Lower lobe of right lung (tissue), 2 donors: Measurements from ENCODE around the gene MGST2. TPM values are rescaled to one million over a fixed set of nuclear protein-coding genes. Genes with fewer than 3 reads are reported as not detected.

ENCODE experiments used
- ATAC-seq, 2 donors: fragments of 200-7000 bp; cut with Tn5 transposase; one replicate each; pipeline ENCODE4 v1.9.1; 2020 to 2022; ENCODE audit warnings: mild to moderate bottlenecking in 2 of 2, moderate library complexity in 2 of 2
- DNase-seq: peaks from one replicate; pipeline ENCODE4 v3.0.0-alpha.2; 2020
- H3K27ac ChIP-seq: fragments of 200-600 bp; one replicate; pipeline ENCODE4 v1.8.0; 2022
- H3K27me3 ChIP-seq: fragments of 200-600 bp; one replicate; pipeline ENCODE4 v1.8.0; 2022; ENCODE audit warnings: low read depth
- H3K36me3 ChIP-seq: fragments of 200-600 bp; one replicate; pipeline ENCODE4 v1.8.0; 2022; ENCODE audit warnings: mild to moderate bottlenecking
- H3K4me1 ChIP-seq: fragments of 200-600 bp; one replicate; pipeline ENCODE4 v1.8.0; 2022
- H3K4me3 ChIP-seq: fragments of 200-600 bp; one replicate; pipeline ENCODE4 v1.8.0; 2022; ENCODE audit warnings: mild to moderate bottlenecking
- H3K9me3 ChIP-seq: fragments of 200-600 bp; one replicate; pipeline ENCODE4 v1.8.0; 2022
- intact Hi-C: fragments of 100-400 bp; cut with DNase I; formaldehyde crosslinking; loops from one replicate; pipeline ENCODE4 v1.11.0; 2022
- total RNA-seq: library from RNA; stranded (reverse); fragmentation: NEBNext Ultra II Directional; extraction: Animal tissue kit (Norgen Biotek cat#: 25700); gene quantifications from one replicate; pipeline ENCODE4 v1.2.1, GENCODE V29; 2021
- TF ChIP-seq, protein P1 (sequence below): fragments of 200-600 bp; IDR thresholded peaks from one replicate; pipeline ENCODE4 v1.8.0; 2022; ENCODE audit warnings: antibody characterized with exemption, mild to moderate bottlenecking
- donor health status: DM: no; HTN: yes; CAD: no; lungs with severe emphysema.

Gene MGST2
- total RNA-seq, 1 donor from 2014 or later: 79.3 TPM

DNA sequence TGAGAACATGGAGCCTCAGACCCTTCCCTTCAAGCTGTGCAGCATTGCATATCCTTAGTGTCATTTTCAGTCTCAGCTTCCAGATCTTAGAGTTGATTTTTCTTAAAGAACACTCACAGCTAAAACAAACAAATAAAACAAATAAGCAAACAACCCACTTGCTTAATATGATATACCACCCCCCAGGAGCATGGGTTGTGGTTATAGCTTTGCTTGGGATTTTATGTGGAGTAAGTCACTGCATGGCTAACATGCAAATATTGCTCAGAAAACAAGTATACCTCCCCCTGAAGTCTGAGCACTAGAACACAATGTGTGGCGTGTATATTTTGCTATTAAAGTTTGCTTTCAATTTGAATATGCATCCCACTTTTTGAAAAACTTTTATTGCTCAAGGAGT lies 78.6 kb downstream of the MGST2 start:
- ATAC-seq: no peak
- Histone ChIP-seq H3K36me3 (no peaks in the 10 kb centered on the region), H3K4me1 (peaks cover 23% of the 10 kb centered on the region), H3K27ac (no peak overlapping the region), H3K27me3 (no peaks in the 10 kb centered on the region), H3K9me3 (no peaks in the 10 kb centered on the region), H3K4me3 (no peak overlapping the region)
- intact Hi-C loops: no loop called here
- no peak for DNase-seq
- TF ChIP-seq, protein P1, sequence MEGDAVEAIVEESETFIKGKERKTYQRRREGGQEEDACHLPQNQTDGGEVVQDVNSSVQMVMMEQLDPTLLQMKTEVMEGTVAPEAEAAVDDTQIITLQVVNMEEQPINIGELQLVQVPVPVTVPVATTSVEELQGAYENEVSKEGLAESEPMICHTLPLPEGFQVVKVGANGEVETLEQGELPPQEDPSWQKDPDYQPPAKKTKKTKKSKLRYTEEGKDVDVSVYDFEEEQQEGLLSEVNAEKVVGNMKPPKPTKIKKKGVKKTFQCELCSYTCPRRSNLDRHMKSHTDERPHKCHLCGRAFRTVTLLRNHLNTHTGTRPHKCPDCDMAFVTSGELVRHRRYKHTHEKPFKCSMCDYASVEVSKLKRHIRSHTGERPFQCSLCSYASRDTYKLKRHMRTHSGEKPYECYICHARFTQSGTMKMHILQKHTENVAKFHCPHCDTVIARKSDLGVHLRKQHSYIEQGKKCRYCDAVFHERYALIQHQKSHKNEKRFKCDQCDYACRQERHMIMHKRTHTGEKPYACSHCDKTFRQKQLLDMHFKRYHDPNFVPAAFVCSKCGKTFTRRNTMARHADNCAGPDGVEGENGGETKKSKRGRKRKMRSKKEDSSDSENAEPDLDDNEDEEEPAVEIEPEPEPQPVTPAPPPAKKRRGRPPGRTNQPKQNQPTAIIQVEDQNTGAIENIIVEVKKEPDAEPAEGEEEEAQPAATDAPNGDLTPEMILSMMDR: no peak

DNA sequence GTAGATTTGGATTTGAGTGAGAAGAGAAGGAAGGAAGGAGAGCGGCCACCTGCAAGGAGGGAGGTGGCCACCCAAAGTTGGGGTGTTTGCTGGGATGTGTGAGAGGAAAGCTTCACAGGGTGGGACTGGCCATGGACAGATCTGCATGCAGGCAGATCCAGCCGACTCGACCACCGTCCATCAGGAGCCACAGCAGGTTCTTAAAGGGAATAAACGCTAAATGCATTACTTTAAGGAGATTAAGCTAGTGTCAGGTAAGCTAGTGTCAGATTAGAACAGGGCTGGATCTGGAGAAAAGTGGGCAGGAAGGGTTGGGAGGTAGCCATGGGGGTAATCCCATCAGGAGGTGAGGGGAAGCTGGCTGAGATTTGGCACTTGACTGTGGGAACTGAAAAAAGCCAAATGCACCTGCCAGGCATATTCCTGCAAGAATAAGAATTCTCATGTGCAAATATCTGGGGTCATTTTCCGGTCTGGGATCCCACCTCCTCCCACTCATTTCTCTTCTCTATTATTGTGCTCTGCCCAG lies 79.6 kb downstream of the MGST2 start:
- H3K4me3 ChIP-seq: no peak overlapping the region
- H3K27me3 ChIP-seq: no peaks in the 10 kb centered on the region
- no peaks in the 10 kb centered on the region for H3K9me3 ChIP-seq
- H3K27ac ChIP-seq: no peak overlapping the region
- ATAC-seq: no peak
- no peaks in the 10 kb centered on the region for H3K36me3 ChIP-seq
- DNase-seq: no peak
- TF ChIP-seq, protein P1: no peak
- H3K4me1 ChIP-seq: peaks cover 18% of the 10 kb centered on the region
- intact Hi-C loops: no loop called here

DNA sequence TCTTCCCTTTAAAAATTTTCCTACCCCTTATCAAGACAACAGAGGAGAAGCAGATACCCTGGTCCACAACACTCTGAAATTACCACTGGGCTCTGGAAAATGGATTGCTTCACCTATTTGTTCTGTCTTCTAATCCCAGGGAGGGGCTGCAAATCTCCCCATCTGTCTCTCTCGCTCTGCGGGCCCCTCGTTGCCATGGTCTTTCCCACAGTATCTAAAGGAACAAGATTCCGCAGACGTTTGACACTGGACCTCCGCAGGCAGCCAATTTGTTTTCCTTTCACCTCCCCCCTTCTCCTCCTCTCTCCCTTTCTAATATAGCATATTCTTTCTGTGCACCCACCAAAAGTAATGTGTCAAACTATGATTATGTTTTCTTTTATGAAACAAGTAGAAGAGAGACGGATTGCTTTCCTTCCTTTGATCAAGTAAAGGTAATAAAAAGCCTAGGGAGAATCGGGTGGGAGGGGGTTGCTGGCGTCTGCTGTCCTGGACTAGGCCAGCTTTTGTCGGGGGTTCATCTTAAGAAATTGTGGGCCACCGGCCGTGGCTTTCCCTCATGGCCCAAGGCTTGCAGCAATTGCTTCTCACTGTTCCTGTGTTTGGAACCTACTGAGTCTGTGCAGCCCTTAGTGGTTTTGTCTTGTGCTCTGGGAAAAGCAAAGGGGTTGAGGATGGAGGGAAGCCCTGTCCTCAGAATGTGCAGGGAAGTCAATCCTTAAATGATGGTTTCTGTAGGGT lies 81.0 kb downstream of the MGST2 start:
- no peak for DNase-seq
- intact Hi-C loops: no loop called here
- H3K36me3 ChIP-seq: no peaks in the 10 kb centered on the region

DNA sequence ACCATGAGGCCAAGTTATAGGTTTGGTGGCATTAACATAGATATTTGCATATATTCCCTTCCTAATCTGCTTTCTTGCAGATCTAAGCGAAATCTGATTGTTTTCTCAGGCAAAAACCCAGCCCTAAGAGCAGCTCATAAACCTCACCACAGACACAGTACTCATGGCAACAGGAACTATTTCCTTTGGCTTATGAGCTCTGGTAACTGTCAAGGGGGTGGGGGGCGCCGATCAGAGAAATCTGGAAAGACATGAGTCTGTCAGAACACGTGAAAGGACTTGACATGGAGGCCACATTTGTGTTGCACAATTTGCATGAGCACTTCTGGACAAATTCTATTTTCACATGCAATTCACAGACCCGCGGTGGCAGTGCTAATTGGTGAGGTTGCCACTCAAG lies 83.7 kb downstream of the MGST2 start:
- H3K4me1 ChIP-seq: no peaks in the 10 kb centered on the region
- DNase-seq (no peak), ATAC-seq (no peak)
- intact Hi-C loops: no loop called here
- H3K36me3 ChIP-seq: no peaks in the 10 kb centered on the region
- H3K27me3 ChIP-seq: no peaks in the 10 kb centered on the region
- H3K4me3 ChIP-seq: no peak overlapping the region
- H3K27ac ChIP-seq: no peak overlapping the region
- no peaks in the 10 kb centered on the region for H3K9me3 ChIP-seq
- TF ChIP-seq, protein P1: no peak

More for the DNA sequence above, 81.0 kb downstream of the MGST2 start:
- Histone ChIP-seq H3K4me3 (no peak overlapping the region), H3K4me1 (peaks cover 4% of the 10 kb centered on the region), H3K9me3 (no peaks in the 10 kb centered on the region), H3K27me3 (no peaks in the 10 kb centered on the region), H3K27ac (no peak overlapping the region)
- TF ChIP-seq, protein P1: no peak
- no peak for ATAC-seq

DNA sequence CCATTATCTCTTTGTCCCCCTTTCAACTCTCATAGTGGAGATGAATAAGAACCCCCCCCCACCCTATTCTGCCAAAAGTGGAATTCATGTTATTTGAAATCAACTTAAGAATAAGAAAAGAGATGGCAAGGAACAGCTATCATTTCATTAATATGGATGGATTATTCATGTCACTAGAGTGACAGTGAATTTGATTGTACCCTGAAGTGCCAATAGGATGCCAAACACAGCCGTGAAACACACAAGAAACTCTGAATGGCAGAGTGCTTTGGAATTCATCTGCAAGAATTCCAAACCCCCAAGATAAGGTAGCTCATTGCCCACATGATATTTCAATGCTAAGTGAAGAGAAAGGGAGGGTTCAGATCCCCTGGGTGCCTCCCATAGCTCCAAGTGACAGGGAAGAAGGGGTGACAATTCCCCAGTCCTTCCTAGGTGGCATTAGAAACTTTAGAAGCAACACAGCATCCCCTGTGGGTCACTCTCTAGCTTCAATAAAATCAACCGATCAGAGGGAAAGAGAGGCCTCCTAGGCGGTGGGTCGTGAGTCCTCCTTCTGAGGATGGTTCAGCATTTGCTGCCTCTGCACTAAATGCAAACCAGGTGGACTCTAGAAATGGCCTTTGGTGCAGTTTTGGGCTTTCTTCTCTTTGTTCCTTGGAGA lies 84.3 kb downstream of the MGST2 start:
- intact Hi-C loops: no loop called here

More for the DNA sequence above, 84.3 kb downstream of the MGST2 start:
- Histone ChIP-seq H3K27ac (no peak overlapping the region), H3K9me3 (no peaks in the 10 kb centered on the region), H3K27me3 (no peaks in the 10 kb centered on the region), H3K36me3 (no peaks in the 10 kb centered on the region), H3K4me1 (no peaks in the 10 kb centered on the region), H3K4me3 (no peak overlapping the region)
- TF ChIP-seq, protein P1: no peak
- no peak for DNase-seq
- ATAC-seq: no peak
